GM21367 (cell line): ENCODE measurements around the gene TAS2R9.
"Not testable (repeated sequence)": the region's sequence is repeated elsewhere in the genome, so short reads cannot be mapped to it uniquely, and the experiment has no call there.

ENCODE experiments used
- ATAC-seq: cut with Tn5 transposase; IDR thresholded peaks from one replicate; pipeline ENCODE4 v1.9.1; 2021; ENCODE audit not compliant: unreplicated experiment

Gene TAS2R9

GRCh38 chr12:10810068-10810467 is at the start of gene TAS2R9:
Gene TAS2R9, minus strand, starts transcription at chr12:10810168. Its CDS starts 93 bp downstream, at chr12:10810075.
- no peak for ATAC-seq

GRCh38 chr12:10855807-10856206 is 45.8 kb upstream of the TAS2R9 start:
- ATAC-seq = no peak

GRCh38 chr12:10853776-10854175 is 43.8 kb upstream of the TAS2R9 start:
- ATAC-seq = no peak

- ATAC-seq = no peak
Observed at GRCh38 chr12:10851243-10851858, 41.4 kb upstream of the TAS2R9 start.

- ATAC-seq = no peak
Observed at GRCh38 chr12:10849425-10849878, 39.5 kb upstream of the TAS2R9 start, which contains the start of gene PRR4. Gene PRR4, minus strand, starts transcription at chr12:10849475. Its CDS starts 38 bp downstream, at chr12:10849437.

- ATAC-seq = no peak
Observed at GRCh38 chr12:10847744-10848143, 37.8 kb upstream of the TAS2R9 start.

- no peak for ATAC-seq
Observed at GRCh38 chr12:10842862-10843261, 32.9 kb upstream of the TAS2R9 start.

- no peak for ATAC-seq
Observed at GRCh38 chr12:10838461-10838860, 28.5 kb upstream of the TAS2R9 start.

- ATAC-seq = no peak
Observed at GRCh38 chr12:10829994-10830393, 20.0 kb upstream of the TAS2R9 start.

GRCh38 chr12:10826258-10826657 is 16.3 kb upstream of the TAS2R9 start, which contains the start of gene TAS2R10:
Gene TAS2R10, minus strand, starts transcription at chr12:10826358. Its CDS starts 89 bp downstream, at chr12:10826269.
- no peak for ATAC-seq

- ATAC-seq = no peak
Observed at GRCh38 chr12:10824957-10825356, 15.0 kb upstream of the TAS2R9 start.

- no peak for ATAC-seq
Observed at GRCh38 chr12:10811883-10812536, 2.0 kb upstream of the TAS2R9 start.

GRCh38 chr12:10807186-10807585 is 2.8 kb downstream of the TAS2R9 start, which contains the start of gene TAS2R8:
Gene TAS2R8, minus strand, starts transcription at chr12:10807286. Its CDS starts 306 bp downstream, at chr12:10806980.
- ATAC-seq = no peak

- no peak for ATAC-seq
Observed at GRCh38 chr12:10802587-10802986, 7.4 kb downstream of the TAS2R9 start, which contains the start of gene TAS2R7. Gene TAS2R7, minus strand, starts transcription at chr12:10802627. Its CDS starts 57 bp downstream, at chr12:10802570.

- no peak for ATAC-seq
Observed at GRCh38 chr12:10801741-10802140, 8.2 kb downstream of the TAS2R9 start.

- no peak for ATAC-seq
Observed at GRCh38 chr12:10794222-10794621, 15.7 kb downstream of the TAS2R9 start.

- ATAC-seq = not testable (repeated sequence)
Observed at GRCh38 chr12:10791769-10792168, 18.2 kb downstream of the TAS2R9 start.

GRCh38 chr12:10783252-10783651 is 26.7 kb downstream of the TAS2R9 start:
- no peak for ATAC-seq

- ATAC-seq = no peak
Observed at GRCh38 chr12:10779103-10779502, 30.9 kb downstream of the TAS2R9 start.

- ATAC-seq = no peak
Observed at GRCh38 chr12:10771132-10771733, 38.7 kb downstream of the TAS2R9 start.

- no peak for ATAC-seq
Observed at GRCh38 chr12:10759657-10760056, 50.3 kb downstream of the TAS2R9 start.
